ENCODE data around the gene SLCO2B1. TPM values are rescaled to one million over a fixed set of nuclear protein-coding genes. Genes with fewer than 3 reads are reported as not detected.

SLCO2B1 gene
- total RNA-seq, 6 experiments from 2014 or later = 145 to 316 (median 199) TPM

DNA sequence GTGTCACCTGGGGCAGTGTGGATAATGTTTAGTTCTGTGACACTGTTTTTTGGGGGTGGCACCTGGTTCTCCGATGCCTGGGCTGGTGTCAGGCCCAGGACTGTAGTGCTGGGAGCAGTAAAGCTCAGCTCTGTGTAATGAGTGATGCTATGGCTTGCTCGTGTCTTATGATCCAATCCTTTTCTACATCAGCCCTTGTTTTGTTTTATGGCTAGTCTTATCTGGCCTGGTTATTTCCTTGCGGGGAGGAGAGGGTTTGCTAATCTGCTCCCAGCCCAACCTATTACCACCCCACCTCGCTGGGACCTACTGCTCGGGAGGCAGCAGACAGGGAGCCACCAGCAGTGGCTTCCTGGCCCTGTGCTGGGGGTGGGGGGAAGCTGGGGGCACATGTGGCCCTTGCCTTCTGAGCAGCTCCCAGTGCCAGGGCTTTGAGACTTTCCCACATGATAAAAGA, 54.7 kb downstream of the SLCO2B1 start:
- TF ChIP-seq, protein P1, sequence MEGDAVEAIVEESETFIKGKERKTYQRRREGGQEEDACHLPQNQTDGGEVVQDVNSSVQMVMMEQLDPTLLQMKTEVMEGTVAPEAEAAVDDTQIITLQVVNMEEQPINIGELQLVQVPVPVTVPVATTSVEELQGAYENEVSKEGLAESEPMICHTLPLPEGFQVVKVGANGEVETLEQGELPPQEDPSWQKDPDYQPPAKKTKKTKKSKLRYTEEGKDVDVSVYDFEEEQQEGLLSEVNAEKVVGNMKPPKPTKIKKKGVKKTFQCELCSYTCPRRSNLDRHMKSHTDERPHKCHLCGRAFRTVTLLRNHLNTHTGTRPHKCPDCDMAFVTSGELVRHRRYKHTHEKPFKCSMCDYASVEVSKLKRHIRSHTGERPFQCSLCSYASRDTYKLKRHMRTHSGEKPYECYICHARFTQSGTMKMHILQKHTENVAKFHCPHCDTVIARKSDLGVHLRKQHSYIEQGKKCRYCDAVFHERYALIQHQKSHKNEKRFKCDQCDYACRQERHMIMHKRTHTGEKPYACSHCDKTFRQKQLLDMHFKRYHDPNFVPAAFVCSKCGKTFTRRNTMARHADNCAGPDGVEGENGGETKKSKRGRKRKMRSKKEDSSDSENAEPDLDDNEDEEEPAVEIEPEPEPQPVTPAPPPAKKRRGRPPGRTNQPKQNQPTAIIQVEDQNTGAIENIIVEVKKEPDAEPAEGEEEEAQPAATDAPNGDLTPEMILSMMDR (IDR thresholded peaks at IDR 0.05) = no peak
- TF ChIP-seq POLR2A (IDR thresholded peaks at IDR 0.05) = no peak
- H3K36me3 ChIP-seq = peaks cover 0 to 30% (median 7%) of the 10 kb centered on the region in 4 donors
- H3K27me3 ChIP-seq = no peaks in the 10 kb centered on the region
- no peak for DNase-seq
- ATAC-seq = no peak
- WGBS (ENCODE audit: insufficient coverage, low coverage, low lambda C conversion rate, missing lambda C conversion rate) = 67% methylated on average over 4 of the region's 5 CpGs
- peak overlapping the region in 1 of 3 donors; percentile 90 for H3K27ac ChIP-seq
- no peak overlapping the region for H3K4me3 ChIP-seq
- H3K4me1 ChIP-seq = peaks cover 0 to 40% (median 10%) of the 10 kb centered on the region in 4 donors
- H3K9me3 ChIP-seq = no peaks in the 10 kb centered on the region
- intact Hi-C loops (cut with DNase I) = loop anchor here (5.0 kb wide), 3 partner anchors 37 to 63 kb away; partner anchors contain the start of gene TPBGL (in 1 of the 2)

GRCh38 chr11:75208446-75208845, 57.5 kb downstream of the SLCO2B1 start:
- Histone ChIP-seq H3K27me3 (no peaks in the 10 kb centered on the region), H3K27ac (no peak overlapping the region), H3K9me3 (no peaks in the 10 kb centered on the region), H3K4me1 (peaks cover 0 to 19% (median 6%) of the 10 kb centered on the region in 4 donors), H3K36me3 (peaks cover 0 to 2% (median 0%) of the 10 kb centered on the region in 4 donors), H3K4me3 (no peak overlapping the region)
- no peak for TF ChIP-seq POLR2A (IDR thresholded peaks at IDR 0.05)
- TF ChIP-seq, protein P1 (IDR thresholded peaks at IDR 0.05) = no peak
- intact Hi-C loops (cut with DNase I) = loop anchor here (5.0 kb wide), 3 partner anchors 34 to 66 kb away; partner anchors contain the start of gene TPBGL (in 1 of the 2)
- ATAC-seq (no peak), DNase-seq (no peak)
- 31% methylated on average over 2 of the region's 2 CpGs for WGBS (ENCODE audit: insufficient coverage, low coverage, low lambda C conversion rate, missing lambda C conversion rate)

GRCh38 chr11:75212411-75212810, 61.5 kb downstream of the SLCO2B1 start:
- no peak overlapping the region for H3K27ac ChIP-seq
- no peak for DNase-seq

GRCh38 chr11:75214411-75214821, 63.5 kb downstream of the SLCO2B1 start:
- no peak overlapping the region for H3K4me3 ChIP-seq
- H3K27ac ChIP-seq = no peak overlapping the region
- DNase-seq (peak; percentile 71 to 80 (median 74)), ATAC-seq (peak; percentile 81 to 92 (median 86))
- 3% methylated on average over 8 of the region's 8 CpGs for WGBS (ENCODE audit: insufficient coverage, low coverage, low lambda C conversion rate, missing lambda C conversion rate)
- no peaks in the 10 kb centered on the region for H3K27me3 ChIP-seq
- H3K36me3 ChIP-seq = no peaks in the 10 kb centered on the region
- H3K9me3 ChIP-seq = no peaks in the 10 kb centered on the region
- TF ChIP-seq POLR2A (IDR thresholded peaks at IDR 0.05) = no peak
- TF ChIP-seq, protein P1 (IDR thresholded peaks at IDR 0.05) = peak in 1 of 4 donors; percentile 20
- intact Hi-C loops (cut with DNase I) = loop anchor here in 1 of 2 donors (5.0 kb wide), 1 partner anchor 33 kb away; no protein-coding TSS in a partner anchor
- H3K4me1 ChIP-seq = no peaks in the 10 kb centered on the region

More at GRCh38 chr11:75212411-75212810, 61.5 kb downstream of the SLCO2B1 start:
- ATAC-seq = peak in 1 of 4 donors; percentile 16
- WGBS (ENCODE audit: insufficient coverage, low coverage, low lambda C conversion rate, missing lambda C conversion rate) = 45% methylated on average over 5 of the region's 5 CpGs
- TF ChIP-seq, protein P1 (IDR thresholded peaks at IDR 0.05) = no peak
- TF ChIP-seq POLR2A (IDR thresholded peaks at IDR 0.05) = no peak
- intact Hi-C loops (cut with DNase I) = loop anchor here in 1 of 2 donors (5.0 kb wide), 1 partner anchor 35 kb away; no protein-coding TSS in a partner anchor
- H3K4me1 ChIP-seq = no peaks in the 10 kb centered on the region
- H3K36me3 ChIP-seq = no peaks in the 10 kb centered on the region
- H3K4me3 ChIP-seq = no peak overlapping the region
- H3K9me3 ChIP-seq = no peaks in the 10 kb centered on the region
- no peaks in the 10 kb centered on the region for H3K27me3 ChIP-seq

All from right lobe of liver (tissue), 6 donors.